Measurements from ENCODE around the gene S100A11.

S100A11 gene

GRCh38 chr1:152020849-152021248, 16.0 kb downstream of the S100A11 start:
- no peak overlapping the region for H4K8ac ChIP-seq (ENCODE audit: low read depth, low read length)
- H3K56ac ChIP-seq (ENCODE audit: low read length) = no peak overlapping the region
- no peaks in the 10 kb centered on the region for H3K79me2 ChIP-seq (ENCODE audit: control insufficient read depth, insufficient read depth, low read length)
- no peaks in the 10 kb centered on the region for H3K4me1 ChIP-seq (ENCODE audit: control insufficient read depth, low read depth, low read length)
- no peak overlapping the region for H3K4ac ChIP-seq (ENCODE audit: low read depth, low read length)
- H2BK5ac ChIP-seq (ENCODE audit: low read length) = no peak overlapping the region
- no peaks in the 10 kb centered on the region for H3K27me3 ChIP-seq (ENCODE audit: insufficient read depth, low read length, poor library complexity)
- no peak overlapping the region for H3K23ac ChIP-seq (ENCODE audit: low read length)
- no peak overlapping the region for H3K4me2 ChIP-seq (ENCODE audit: low read length)
- H3K4me3 ChIP-seq (ENCODE audit: low read length) = no peak overlapping the region
- DNase-seq = no peak
- H3K79me1 ChIP-seq (ENCODE audit: low read length) = no peaks in the 10 kb centered on the region
- no peak overlapping the region for H3K18ac ChIP-seq (ENCODE audit: low read length)
- no peak overlapping the region for H2AK5ac ChIP-seq (ENCODE audit: low read length)
- H3K9ac ChIP-seq (ENCODE audit: low read length) = no peak overlapping the region
- H3K36me3 ChIP-seq (ENCODE audit: control insufficient read depth, insufficient read depth, low read length) = no peaks in the 10 kb centered on the region
- no peak overlapping the region for H3K27ac ChIP-seq (ENCODE audit: low read depth, low read length)
- no CpG with 5 or more reads among the region's 3 CpGs for WGBS (ENCODE audit: extremely low coverage, insufficient coverage, low lambda C conversion rate)
- no peak overlapping the region for H4K5ac ChIP-seq (ENCODE audit: low read length)
- no peak overlapping the region for H2BK15ac ChIP-seq (replicated peaks; ENCODE audit: low read depth)
- no peak overlapping the region for H2BK120ac ChIP-seq (ENCODE audit: low read depth, low read length)

GRCh38 chr1:152018537-152018936, 18.3 kb downstream of the S100A11 start:
- Histone ChIP-seq H3K56ac (ENCODE audit: low read length) (no peak overlapping the region), H3K27me3 (ENCODE audit: insufficient read depth, low read length, poor library complexity) (no peaks in the 10 kb centered on the region), H3K4me3 (ENCODE audit: low read length) (no peak overlapping the region), H3K79me2 (ENCODE audit: control insufficient read depth, insufficient read depth, low read length) (no peaks in the 10 kb centered on the region), H3K9ac (ENCODE audit: low read length) (no peak overlapping the region), H4K5ac (ENCODE audit: low read length) (no peak overlapping the region), H2BK120ac (ENCODE audit: low read depth, low read length) (no peak overlapping the region), H3K23ac (ENCODE audit: low read length) (no peak overlapping the region), H3K27ac (ENCODE audit: low read depth, low read length) (no peak overlapping the region), H3K18ac (ENCODE audit: low read length) (no peak overlapping the region), H2BK15ac (replicated peaks; ENCODE audit: low read depth) (no peak overlapping the region), H2AK5ac (ENCODE audit: low read length) (no peak overlapping the region), H3K36me3 (ENCODE audit: control insufficient read depth, insufficient read depth, low read length) (no peaks in the 10 kb centered on the region), H2BK5ac (ENCODE audit: low read length) (no peak overlapping the region), H4K8ac (ENCODE audit: low read depth, low read length) (no peak overlapping the region), H3K4me2 (ENCODE audit: low read length) (no peak overlapping the region), H3K4ac (ENCODE audit: low read depth, low read length) (no peak overlapping the region), H3K4me1 (ENCODE audit: control insufficient read depth, low read depth, low read length) (no peaks in the 10 kb centered on the region), H3K79me1 (ENCODE audit: low read length) (no peaks in the 10 kb centered on the region)
- no CpG with 5 or more reads among the region's 4 CpGs for WGBS (ENCODE audit: extremely low coverage, insufficient coverage, low lambda C conversion rate)
- peak; percentile 74 for DNase-seq

GRCh38 chr1:152015766-152016165, 21.0 kb downstream of the S100A11 start:
- Histone ChIP-seq H3K9ac (ENCODE audit: low read length) (no peak overlapping the region), H2BK15ac (replicated peaks; ENCODE audit: low read depth) (no peak overlapping the region), H3K4me2 (ENCODE audit: low read length) (no peak overlapping the region), H3K4ac (ENCODE audit: low read depth, low read length) (no peak overlapping the region), H3K56ac (ENCODE audit: low read length) (no peak overlapping the region), H3K23ac (ENCODE audit: low read length) (no peak overlapping the region), H3K4me1 (ENCODE audit: control insufficient read depth, low read depth, low read length) (no peaks in the 10 kb centered on the region), H2BK5ac (ENCODE audit: low read length) (no peak overlapping the region), H3K79me2 (ENCODE audit: control insufficient read depth, insufficient read depth, low read length) (no peaks in the 10 kb centered on the region), H3K36me3 (ENCODE audit: control insufficient read depth, insufficient read depth, low read length) (no peaks in the 10 kb centered on the region), H4K8ac (ENCODE audit: low read depth, low read length) (no peak overlapping the region), H3K18ac (ENCODE audit: low read length) (no peak overlapping the region), H3K27ac (ENCODE audit: low read depth, low read length) (no peak overlapping the region), H2BK120ac (ENCODE audit: low read depth, low read length) (no peak overlapping the region), H3K27me3 (ENCODE audit: insufficient read depth, low read length, poor library complexity) (no peaks in the 10 kb centered on the region), H3K79me1 (ENCODE audit: low read length) (no peaks in the 10 kb centered on the region), H3K4me3 (ENCODE audit: low read length) (no peak overlapping the region), H4K5ac (ENCODE audit: low read length) (no peak overlapping the region), H2AK5ac (ENCODE audit: low read length) (no peak overlapping the region)
- no peak for DNase-seq
- no CpG with 5 or more reads among the region's 6 CpGs for WGBS (ENCODE audit: extremely low coverage, insufficient coverage, low lambda C conversion rate)

GRCh38 chr1:152014943-152015342, 21.9 kb downstream of the S100A11 start:
- Histone ChIP-seq H3K4me2 (ENCODE audit: low read length) (no peak overlapping the region), H2BK5ac (ENCODE audit: low read length) (no peak overlapping the region), H3K79me1 (ENCODE audit: low read length) (no peaks in the 10 kb centered on the region)

GRCh38 chr1:152013664-152014237, 23.1 kb downstream of the S100A11 start:
- H3K18ac ChIP-seq (ENCODE audit: low read length) = no peak overlapping the region
- no peak overlapping the region for H2BK5ac ChIP-seq (ENCODE audit: low read length)

More at GRCh38 chr1:152014943-152015342, 21.9 kb downstream of the S100A11 start:
- H3K9ac ChIP-seq (ENCODE audit: low read length) = no peak overlapping the region
- no peak overlapping the region for H3K4me3 ChIP-seq (ENCODE audit: low read length)
- H3K56ac ChIP-seq (ENCODE audit: low read length) = no peak overlapping the region
- H2BK120ac ChIP-seq (ENCODE audit: low read depth, low read length) = no peak overlapping the region
- H3K4me1 ChIP-seq (ENCODE audit: control insufficient read depth, low read depth, low read length) = no peaks in the 10 kb centered on the region
- H3K27ac ChIP-seq (ENCODE audit: low read depth, low read length) = no peak overlapping the region
- H3K79me2 ChIP-seq (ENCODE audit: control insufficient read depth, insufficient read depth, low read length) = no peaks in the 10 kb centered on the region
- no peak overlapping the region for H2BK15ac ChIP-seq (replicated peaks; ENCODE audit: low read depth)
- WGBS (ENCODE audit: extremely low coverage, insufficient coverage, low lambda C conversion rate) = no CpG with 5 or more reads among the region's 1 CpG
- H3K36me3 ChIP-seq (ENCODE audit: control insufficient read depth, insufficient read depth, low read length) = no peaks in the 10 kb centered on the region
- no peak overlapping the region for H3K18ac ChIP-seq (ENCODE audit: low read length)
- no peak overlapping the region for H2AK5ac ChIP-seq (ENCODE audit: low read length)
- H4K5ac ChIP-seq (ENCODE audit: low read length) = no peak overlapping the region
- H3K4ac ChIP-seq (ENCODE audit: low read depth, low read length) = no peak overlapping the region
- no peak overlapping the region for H4K8ac ChIP-seq (ENCODE audit: low read depth, low read length)
- H3K23ac ChIP-seq (ENCODE audit: low read length) = no peak overlapping the region
- DNase-seq = no peak
- no peaks in the 10 kb centered on the region for H3K27me3 ChIP-seq (ENCODE audit: insufficient read depth, low read length, poor library complexity)

GRCh38 chr1:152009691-152010090, 27.1 kb downstream of the S100A11 start:
- no peak overlapping the region for H3K4me2 ChIP-seq (ENCODE audit: low read length)
- H2AK5ac ChIP-seq (ENCODE audit: low read length) = no peak overlapping the region
- H3K4me1 ChIP-seq (ENCODE audit: control insufficient read depth, low read depth, low read length) = no peaks in the 10 kb centered on the region
- WGBS (ENCODE audit: extremely low coverage, insufficient coverage, low lambda C conversion rate) = no CpG with 5 or more reads among the region's 1 CpG
- no peak overlapping the region for H3K4ac ChIP-seq (ENCODE audit: low read depth, low read length)
- no peak overlapping the region for H3K4me3 ChIP-seq (ENCODE audit: low read length)
- H4K5ac ChIP-seq (ENCODE audit: low read length) = no peak overlapping the region
- H3K23ac ChIP-seq (ENCODE audit: low read length) = no peak overlapping the region
- no peaks in the 10 kb centered on the region for H3K27me3 ChIP-seq (ENCODE audit: insufficient read depth, low read length, poor library complexity)
- H4K8ac ChIP-seq (ENCODE audit: low read depth, low read length) = no peak overlapping the region
- no peak overlapping the region for H2BK5ac ChIP-seq (ENCODE audit: low read length)
- H3K9ac ChIP-seq (ENCODE audit: low read length) = no peak overlapping the region
- DNase-seq = no peak
- no peak overlapping the region for H2BK120ac ChIP-seq (ENCODE audit: low read depth, low read length)
- no peak overlapping the region for H3K18ac ChIP-seq (ENCODE audit: low read length)
- H3K79me1 ChIP-seq (ENCODE audit: low read length) = no peaks in the 10 kb centered on the region
- H3K79me2 ChIP-seq (ENCODE audit: control insufficient read depth, insufficient read depth, low read length) = no peaks in the 10 kb centered on the region
- no peak overlapping the region for H3K56ac ChIP-seq (ENCODE audit: low read length)
- no peak overlapping the region for H3K27ac ChIP-seq (ENCODE audit: low read depth, low read length)
- H2BK15ac ChIP-seq (replicated peaks; ENCODE audit: low read depth) = no peak overlapping the region
- H3K36me3 ChIP-seq (ENCODE audit: control insufficient read depth, insufficient read depth, low read length) = no peaks in the 10 kb centered on the region

More at GRCh38 chr1:152013664-152014237, 23.1 kb downstream of the S100A11 start:
- Histone ChIP-seq H3K9ac (ENCODE audit: low read length) (no peak overlapping the region), H3K4me3 (ENCODE audit: low read length) (no peak overlapping the region), H3K79me1 (ENCODE audit: low read length) (no peaks in the 10 kb centered on the region), H2BK15ac (replicated peaks; ENCODE audit: low read depth) (no peak overlapping the region), H3K4me2 (ENCODE audit: low read length) (no peak overlapping the region), H3K4me1 (ENCODE audit: control insufficient read depth, low read depth, low read length) (no peaks in the 10 kb centered on the region), H2BK120ac (ENCODE audit: low read depth, low read length) (no peak overlapping the region), H3K23ac (ENCODE audit: low read length) (no peak overlapping the region), H4K8ac (ENCODE audit: low read depth, low read length) (no peak overlapping the region), H3K56ac (ENCODE audit: low read length) (peak overlapping the region; percentile 40), H3K79me2 (ENCODE audit: control insufficient read depth, insufficient read depth, low read length) (no peaks in the 10 kb centered on the region), H4K5ac (ENCODE audit: low read length) (no peak overlapping the region), H3K4ac (ENCODE audit: low read depth, low read length) (no peak overlapping the region), H2AK5ac (ENCODE audit: low read length) (no peak overlapping the region), H3K27me3 (ENCODE audit: insufficient read depth, low read length, poor library complexity) (no peaks in the 10 kb centered on the region), H3K36me3 (ENCODE audit: control insufficient read depth, insufficient read depth, low read length) (no peaks in the 10 kb centered on the region), H3K27ac (ENCODE audit: low read depth, low read length) (no peak overlapping the region)
- DNase-seq = peak; percentile 87
- no CpG with 5 or more reads among the region's 3 CpGs for WGBS (ENCODE audit: extremely low coverage, insufficient coverage, low lambda C conversion rate)
